Mesenchymal stem cell (in vitro differentiated cells and primary cell): ENCODE data around the gene ZNF75A.
"Not testable (repeated sequence)": the region's sequence is repeated elsewhere in the genome, so short reads cannot be mapped to it uniquely, and the experiment has no call there.

Experiments
- DNase-seq: peaks from one replicate; pipeline ENCODE4 v3.0.0-alpha.2; 2013
- H2AFZ ChIP-seq: one replicate; pipeline ENCODE4 v1.6.1; 2013; ENCODE audit warnings: low read depth, mild to moderate bottlenecking, control low read depth, inconsistent platforms, low read length, moderate library complexity
- H2AK5ac ChIP-seq: 2 replicates; pipeline ENCODE4 v1.6.1; 2013; ENCODE audit warnings: low read length, moderate library complexity, mild to moderate bottlenecking, inconsistent platforms; ENCODE audit not compliant: severe bottlenecking
- H2BK120ac ChIP-seq: one replicate; pipeline ENCODE4 v1.6.1; 2013; ENCODE audit warnings: low read depth, mild to moderate bottlenecking, inconsistent platforms, low read length, moderate library complexity
- H2BK12ac ChIP-seq, 2 experiments: one replicate each; pipeline ENCODE4 v1.6.1; 2013; ENCODE audit warnings: inconsistent platforms in 2 of 2, low read length in 2 of 2, mild to moderate bottlenecking in 2 of 2, moderate library complexity in 2 of 2, control low read depth in 1 of 2
- H2BK15ac ChIP-seq: one replicate; pipeline ENCODE4 v1.6.1; 2013; ENCODE audit warnings: mild to moderate bottlenecking, low read depth, inconsistent platforms; ENCODE audit not compliant: poor library complexity, severe bottlenecking
- H2BK5ac ChIP-seq: 2 replicates; pipeline ENCODE4 v1.6.1; 2013; ENCODE audit warnings: low read depth, mild to moderate bottlenecking, low read length, control low read depth, inconsistent platforms; ENCODE audit not compliant: poor library complexity, severe bottlenecking
- H3K14ac ChIP-seq, 2 experiments: one replicate each; pipeline ENCODE4 v1.6.1; 2013; ENCODE audit warnings: inconsistent platforms in 2 of 2, low read length in 2 of 2, control low read depth in 1 of 2, mild to moderate bottlenecking in 1 of 2, moderate library complexity in 1 of 2
- H3K18ac ChIP-seq, 2 experiments: one replicate each; pipeline ENCODE4 v1.6.1; 2013; ENCODE audit warnings: inconsistent platforms in 2 of 2, low read length in 2 of 2, control low read depth in 1 of 2, low read depth in 1 of 2, mild to moderate bottlenecking in 1 of 2
- H3K23ac ChIP-seq, 2 experiments: one replicate each; pipeline ENCODE4 v1.6.1; 2013; ENCODE audit warnings: inconsistent platforms in 2 of 2, low read length in 2 of 2, mild to moderate bottlenecking in 2 of 2, moderate library complexity in 2 of 2, control low read depth in 1 of 2
- H3K27ac ChIP-seq: 2 replicates; pipeline ENCODE4 v1.5.1; 2013; ENCODE audit warnings: mild to moderate bottlenecking, moderate library complexity, low read length, control low read depth, inconsistent platforms; ENCODE audit not compliant: poor library complexity, severe bottlenecking
- H3K27me3 ChIP-seq, 2 experiments: 2 replicates each; pipeline versions ENCODE4 v1.6.1 to v1.7.0; 2013; ENCODE audit warnings: low read length in 2 of 2, mild to moderate bottlenecking in 2 of 2, moderate library complexity in 2 of 2, control low read depth in 1 of 2, inconsistent platforms in 1 of 2; ENCODE audit not compliant: control insufficient read depth in 1 of 2, insufficient read depth in 1 of 2
- H3K36me3 ChIP-seq, 2 experiments: 2 replicates each; pipeline versions ENCODE4 v1.6.1 to v1.7.0; 2013; ENCODE audit warnings: low read length in 2 of 2, control low read depth in 1 of 2, inconsistent platforms in 1 of 2, low read depth in 1 of 2, mild to moderate bottlenecking in 1 of 2; ENCODE audit not compliant: insufficient read depth in 2 of 2, control insufficient read depth in 1 of 2
- H3K4ac ChIP-seq, 2 experiments: one replicate each; pipeline ENCODE4 v1.6.1; 2013; ENCODE audit warnings: inconsistent platforms in 2 of 2, low read length in 2 of 2, mild to moderate bottlenecking in 2 of 2, moderate library complexity in 2 of 2, control low read depth in 1 of 2, low read depth in 1 of 2
- H3K4me1 ChIP-seq: 2 replicates; pipeline ENCODE4 v1.6.1; 2013; ENCODE audit warnings: low read depth, low read length, control low read depth; ENCODE audit not compliant: control insufficient read depth, insufficient read depth
- H3K4me2 ChIP-seq: 2 replicates; pipeline ENCODE4 v1.6.1; 2013; ENCODE audit warnings: low read length, mild to moderate bottlenecking, inconsistent platforms; ENCODE audit not compliant: poor library complexity, severe bottlenecking
- H3K4me3 ChIP-seq, 2 experiments: 2 replicates each; pipeline versions ENCODE4 v1.5.1 to v1.7.0; 2013; ENCODE audit warnings: low read length in 2 of 2, mild to moderate bottlenecking in 2 of 2, control low read depth in 1 of 2, low read depth in 1 of 2; ENCODE audit not compliant: insufficient read depth in 1 of 2
- H3K79me1 ChIP-seq: replicated peaks from 2 replicates; pipeline ENCODE4 v1.6.1; 2013; ENCODE audit warnings: mild to moderate bottlenecking, control low read depth, low read length, inconsistent platforms; ENCODE audit not compliant: poor library complexity, severe bottlenecking
- H3K9ac ChIP-seq: 2 replicates; pipeline ENCODE4 v1.7.0; 2013; ENCODE audit warnings: mild to moderate bottlenecking, low read length, moderate library complexity
- H3K9me3 ChIP-seq: 2 replicates; pipeline ENCODE4 v1.7.0; 2013; ENCODE audit warnings: mild to moderate bottlenecking, low read length; ENCODE audit not compliant: control insufficient read depth
- H4K8ac ChIP-seq: one replicate; pipeline ENCODE4 v1.6.1; 2013; ENCODE audit warnings: inconsistent platforms, mild to moderate bottlenecking, low read length, moderate library complexity
- H4K91ac ChIP-seq: one replicate; pipeline ENCODE4 v1.6.1; 2013; ENCODE audit warnings: mild to moderate bottlenecking, low read length, inconsistent platforms
- WGBS: methylation state at CpG from one replicate; pipeline ENCODE4 v1.1.7; 2013; ENCODE audit warnings: mixed read lengths; 5-methylcytosine and 5-hydroxymethylcytosine counted together

ZNF75A gene

DNA sequence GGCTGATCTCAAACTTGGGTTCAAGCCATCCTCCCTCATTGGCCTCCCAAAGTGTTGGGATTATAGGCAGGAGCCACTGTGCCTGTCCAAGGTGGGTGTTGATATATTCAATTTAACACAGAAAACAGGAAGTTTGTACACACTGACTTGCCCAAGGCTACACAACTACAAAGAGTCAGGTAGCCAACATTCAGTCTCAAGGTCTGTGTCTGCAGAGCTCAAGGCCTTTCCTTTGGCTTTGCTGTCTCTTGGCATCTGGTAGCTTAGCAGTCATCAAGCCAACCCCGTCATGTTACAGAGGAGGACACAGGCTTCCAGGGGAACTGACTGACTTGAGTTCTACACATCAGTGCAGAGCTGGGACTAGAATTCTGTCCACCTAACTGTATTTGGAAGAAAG lies 37.0 kb upstream of the ZNF75A start:
- Histone ChIP-seq H3K27ac (no peak overlapping the region), H3K4me1 (peaks cover 1% of the 10 kb centered on the region), H3K23ac (no peak overlapping the region), H2BK5ac (no peak overlapping the region), H4K8ac (no peak overlapping the region), H3K4me2 (no peak overlapping the region), H3K9ac (no peak overlapping the region), H3K9me3 (no peaks in the 10 kb centered on the region), H2BK15ac (no peak overlapping the region), H3K14ac (no peak overlapping the region), H4K91ac (no peak overlapping the region), H3K4ac (no peak overlapping the region), H2BK120ac (no peak overlapping the region), H3K18ac (no peak overlapping the region), H2AK5ac (no peak overlapping the region), H3K27me3 (no peaks in the 10 kb centered on the region), H2AFZ (no peak overlapping the region), H2BK12ac (no peak overlapping the region), H3K36me3 (peaks cover 0 to 16% of the 10 kb centered on the region in 2 experiments), H3K79me1 (no peaks in the 10 kb centered on the region), H3K4me3 (no peak overlapping the region)
- DNase-seq: no peak
- 68% methylated on average over 1 of the region's 1 CpG for WGBS

GRCh38 chr16:3270718-3271117 lies 34.6 kb upstream of the ZNF75A start:
- not testable (repeated sequence) for H3K9me3 ChIP-seq, H2AFZ ChIP-seq, H3K9ac ChIP-seq, H2BK15ac ChIP-seq, H2BK12ac ChIP-seq, H3K4me2 ChIP-seq, H3K27ac ChIP-seq, H3K14ac ChIP-seq, H3K79me1 ChIP-seq, DNase-seq, H3K4me3 ChIP-seq, H2AK5ac ChIP-seq, H3K23ac ChIP-seq, H3K4me1 ChIP-seq, H3K18ac ChIP-seq, H4K8ac ChIP-seq, H2BK5ac ChIP-seq, H3K4ac ChIP-seq, H3K27me3 ChIP-seq, H4K91ac ChIP-seq, H2BK120ac ChIP-seq
- 100% methylated on average over 1 of the region's 5 CpGs for WGBS
- H3K36me3 ChIP-seq: peaks cover 0 to 14% of the 10 kb centered on the region in 2 experiments

GRCh38 chr16:3271281-3271680 lies 34.0 kb upstream of the ZNF75A start:
- not testable (repeated sequence) for H3K9ac ChIP-seq, DNase-seq, H3K4me1 ChIP-seq, H3K9me3 ChIP-seq, H4K8ac ChIP-seq, H2AK5ac ChIP-seq, H3K14ac ChIP-seq, H3K23ac ChIP-seq, H2BK5ac ChIP-seq, H2BK12ac ChIP-seq, H3K79me1 ChIP-seq, H3K4ac ChIP-seq, H2BK15ac ChIP-seq, H3K27ac ChIP-seq, H3K18ac ChIP-seq, H2BK120ac ChIP-seq, H2AFZ ChIP-seq, H3K4me3 ChIP-seq, H4K91ac ChIP-seq, H3K4me2 ChIP-seq
- H3K27me3 ChIP-seq: peaks cover 0 to 12% of the 10 kb centered on the region in 2 experiments
- peaks cover 0 to 12% of the 10 kb centered on the region in 2 experiments for H3K36me3 ChIP-seq
- 50% methylated on average over 1 of the region's 22 CpGs for WGBS

GRCh38 chr16:3274490-3274889 lies 30.8 kb upstream of the ZNF75A start:
- no peak for DNase-seq
- Histone ChIP-seq H3K36me3 (no peaks in the 10 kb centered on the region), H2BK5ac (no peak overlapping the region), H4K8ac (no peak overlapping the region), H2AFZ (no peak overlapping the region), H3K23ac (no peak overlapping the region), H2BK12ac (no peak overlapping the region), H3K27me3 (peaks cover 0 to 21% of the 10 kb centered on the region in 2 experiments), H3K14ac (no peak overlapping the region), H3K9me3 (no peaks in the 10 kb centered on the region), H3K4me1 (no peaks in the 10 kb centered on the region), H3K27ac (no peak overlapping the region), H3K9ac (no peak overlapping the region), H4K91ac (no peak overlapping the region), H2BK120ac (no peak overlapping the region), H2AK5ac (no peak overlapping the region), H3K4me2 (no peak overlapping the region), H3K4ac (no peak overlapping the region), H3K79me1 (no peaks in the 10 kb centered on the region), H3K18ac (no peak overlapping the region), H3K4me3 (no peak overlapping the region), H2BK15ac (no peak overlapping the region)
- 68% methylated on average over 4 of the region's 4 CpGs for WGBS
